Vagina (tissue), 2 donors: ENCODE data around the gene MYLK.

ENCODE experiments used
- POLR2A ChIP-seq, 2 donors: fragments of 450-650 bp; IDR thresholded peaks; one replicate each; pipeline ENCODE4 v1.6.1; 2017; ENCODE audit warnings: antibody characterized with exemption in 2 of 2, mild to moderate bottlenecking in 2 of 2, moderate library complexity in 2 of 2
- POLR2AphosphoS5 ChIP-seq, 2 donors: sonication (generic); formaldehyde crosslinking; IDR thresholded peaks; one replicate each; pipeline ENCODE4 v1.9.0; 2017; ENCODE audit warnings: antibody characterized with exemption in 2 of 2, mild to moderate bottlenecking in 2 of 2, low read depth in 1 of 2; ENCODE audit not compliant: insufficient read depth in 1 of 2
- TF ChIP-seq, protein P1 (sequence below), 3 experiments: fragments of 450-650 bp in 2 of 3; fragments of 200-600 bp in 1 of 3; sonication (generic) in 1 of 3; IDR thresholded peaks; one replicate each; pipeline ENCODE4 v1.5.1; 2017 to 2019; ENCODE audit warnings: antibody characterized with exemption in 3 of 3, mild to moderate bottlenecking in 2 of 3, moderate library complexity in 2 of 3

DNA sequence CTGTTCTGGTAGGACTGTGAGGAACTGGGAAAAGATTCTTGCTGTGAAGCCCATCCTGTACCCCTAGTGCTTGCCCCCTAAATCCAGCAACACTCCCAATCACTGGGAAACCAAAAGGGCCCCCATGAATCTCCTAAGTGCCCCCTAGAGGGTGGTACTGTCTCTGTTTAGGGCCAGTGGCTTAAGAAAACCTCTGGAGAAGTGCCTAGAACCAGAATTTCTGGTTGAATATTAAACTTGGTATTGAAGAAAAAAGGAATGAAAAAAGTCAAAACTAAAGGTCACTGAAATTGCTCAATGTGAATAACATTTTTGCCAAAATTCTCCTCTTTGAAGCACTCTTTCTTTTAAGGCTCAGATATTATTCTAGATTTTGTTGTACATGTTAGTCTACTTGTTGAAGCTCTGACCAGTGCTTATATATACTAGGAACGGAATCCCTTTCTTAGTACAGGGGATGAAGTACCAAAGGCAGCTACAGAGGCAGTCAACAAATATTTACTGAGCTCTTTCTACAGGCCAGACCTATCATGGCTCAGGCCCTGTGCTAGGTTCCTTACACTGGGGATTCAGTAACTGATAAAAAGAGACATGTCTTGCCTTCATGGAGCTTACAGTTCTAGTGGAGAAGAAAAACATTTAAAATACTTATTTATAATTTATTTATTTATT lies 138.8 kb downstream of the MYLK start:
- TF ChIP-seq POLR2AphosphoS5 (IDR thresholded peaks at IDR 0.05; ENCODE audit: insufficient read depth in 1 of 2, low read depth in 1 of 2) (no peak), POLR2A (IDR thresholded peaks at IDR 0.05) (no peak)
- TF ChIP-seq, protein P1, sequence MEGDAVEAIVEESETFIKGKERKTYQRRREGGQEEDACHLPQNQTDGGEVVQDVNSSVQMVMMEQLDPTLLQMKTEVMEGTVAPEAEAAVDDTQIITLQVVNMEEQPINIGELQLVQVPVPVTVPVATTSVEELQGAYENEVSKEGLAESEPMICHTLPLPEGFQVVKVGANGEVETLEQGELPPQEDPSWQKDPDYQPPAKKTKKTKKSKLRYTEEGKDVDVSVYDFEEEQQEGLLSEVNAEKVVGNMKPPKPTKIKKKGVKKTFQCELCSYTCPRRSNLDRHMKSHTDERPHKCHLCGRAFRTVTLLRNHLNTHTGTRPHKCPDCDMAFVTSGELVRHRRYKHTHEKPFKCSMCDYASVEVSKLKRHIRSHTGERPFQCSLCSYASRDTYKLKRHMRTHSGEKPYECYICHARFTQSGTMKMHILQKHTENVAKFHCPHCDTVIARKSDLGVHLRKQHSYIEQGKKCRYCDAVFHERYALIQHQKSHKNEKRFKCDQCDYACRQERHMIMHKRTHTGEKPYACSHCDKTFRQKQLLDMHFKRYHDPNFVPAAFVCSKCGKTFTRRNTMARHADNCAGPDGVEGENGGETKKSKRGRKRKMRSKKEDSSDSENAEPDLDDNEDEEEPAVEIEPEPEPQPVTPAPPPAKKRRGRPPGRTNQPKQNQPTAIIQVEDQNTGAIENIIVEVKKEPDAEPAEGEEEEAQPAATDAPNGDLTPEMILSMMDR (IDR thresholded peaks at IDR 0.05) = no peak
